ENCODE results near the gene SLC5A4. TPM values are rescaled to one million over a fixed set of nuclear protein-coding genes. Genes with fewer than 3 reads are reported as not detected.

Gene SLC5A4
- polyA plus RNA-seq, 4 donors = 0.75 to 9.4 (median 6.8) TPM

Other genes starting within 250 kb of the SLC5A4 start
- gene SLC5A1, start 212.1 kb downstream of the SLC5A4 start, polyA plus RNA-seq = 100 to 1,000 TPM in 3 of 4 donors, 10 to 100 TPM in 1; 29.6 to 364 (median 274) TPM
- under 1 TPM in 2 of 4 donors, not detected in 2; 0.09 TPM for gene C22orf42, start 96.0 kb downstream of the SLC5A4 start, polyA plus RNA-seq
- under 1 TPM in 2 of 4 donors, not detected in 2; 0.10 to 0.19 TPM for gene RFPL2, start 50.3 kb downstream of the SLC5A4 start, polyA plus RNA-seq
- gene RFPL3, start 102.5 kb upstream of the SLC5A4 start, polyA plus RNA-seq = under 1 TPM in 1 of 4 donors, not detected in 3; 0.04 TPM
- gene RTCB, start 156.9 kb upstream of the SLC5A4 start, polyA plus RNA-seq = 100 to 1,000 TPM in 3 of 4 donors, 10 to 100 TPM in 1; 75.7 to 206 (median 123) TPM
- gene BPIFC, start 209.1 kb upstream of the SLC5A4 start, polyA plus RNA-seq = not detected
- gene FBXO7, start 219.5 kb upstream of the SLC5A4 start, polyA plus RNA-seq = 100 to 1,000 TPM in 1 of 4 donors, 10 to 100 TPM in 3; 61.6 to 100 (median 84.8) TPM

Data from small intestine (tissue), 4 donors.